A172 (cell line): Measurements from ENCODE around the gene CDH11. TPM values are rescaled to one million over a fixed set of nuclear protein-coding genes. Genes with fewer than 3 reads are reported as not detected.

ENCODE experiments used
- DNase-seq: peaks from one replicate; pipeline ENCODE4 v3.0.0-alpha.2; 2015; ENCODE audit warnings: low spot score
- total RNA-seq: library from RNA; depleted of rRNA; stranded (reverse); fragments of >200 nt; shearing (Covaris generic); gene quantifications from 2 replicates; pipeline ENCODE4 v1.2.3, GENCODE V29; 2014

CDH11 gene
- total RNA-seq, 1 experiment from 2014 or later: 26.9 TPM

DNA sequence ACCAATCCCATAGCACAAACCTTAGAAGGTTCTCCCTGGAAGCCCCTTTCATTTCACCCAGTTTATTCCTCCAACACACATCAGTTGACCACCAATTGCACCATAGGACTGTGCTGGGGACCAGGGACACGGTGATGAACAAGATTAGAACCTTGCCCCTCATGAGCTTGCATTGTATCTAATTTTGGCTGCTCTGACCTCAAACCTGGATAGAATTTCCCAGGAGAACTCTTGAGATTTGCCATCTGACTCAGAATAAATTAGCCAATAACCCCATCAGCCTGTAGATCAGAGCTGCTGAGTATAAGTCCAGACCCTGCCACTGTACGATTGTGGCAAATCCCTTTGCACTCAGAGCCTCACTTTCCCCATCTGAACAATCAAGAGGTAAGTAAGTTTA is 52.1 kb downstream of the CDH11 start:
- no peak for DNase-seq

DNA sequence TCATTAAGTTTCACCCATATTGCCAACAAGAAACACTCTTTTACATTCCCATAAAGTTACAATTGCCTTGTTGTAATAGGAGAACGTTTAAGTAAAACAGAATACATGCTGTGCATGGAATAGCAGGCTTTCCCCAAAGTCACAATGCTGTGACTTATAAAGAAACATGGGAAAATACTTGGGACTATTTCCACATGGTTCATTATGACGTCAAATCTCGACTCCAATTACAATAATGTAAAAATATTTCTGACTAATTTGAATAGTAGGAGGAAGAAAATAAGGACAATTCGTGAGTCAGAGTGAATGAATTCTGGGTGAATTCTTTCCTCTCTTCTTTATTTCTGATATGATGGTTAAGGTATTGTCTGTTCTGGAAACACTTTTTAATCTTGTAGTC is 52.8 kb downstream of the CDH11 start:
- peak; percentile 44 for DNase-seq

DNA sequence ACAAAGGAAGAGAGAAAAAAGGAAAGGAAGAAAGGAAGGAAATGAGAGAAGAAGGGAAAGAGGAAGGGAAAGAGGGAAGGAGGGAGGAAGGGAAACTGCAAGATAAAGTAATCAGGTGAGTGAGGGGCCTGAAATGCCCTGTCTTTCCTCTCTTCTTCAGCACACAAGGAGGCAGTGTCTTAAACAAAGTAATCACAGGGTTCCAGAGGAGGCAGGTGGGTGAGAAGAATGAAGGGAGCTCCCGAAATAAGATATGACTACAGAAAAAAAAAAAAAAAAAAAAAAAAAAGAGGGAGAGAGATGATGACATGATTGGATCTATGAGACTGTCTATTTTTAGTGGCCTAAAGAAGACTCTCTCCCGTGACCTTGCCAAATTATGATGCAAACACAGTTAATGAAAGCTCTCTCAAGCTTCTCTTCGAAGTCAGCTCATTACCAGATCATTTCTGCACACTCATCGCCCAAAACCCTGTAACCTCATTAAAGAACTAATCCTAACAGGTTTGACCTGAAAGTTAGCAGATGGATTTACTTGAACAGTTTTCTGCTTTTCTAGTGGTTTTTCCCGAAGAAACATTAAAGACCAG is 53.6 kb downstream of the CDH11 start:
- DNase-seq: peak; percentile 18

DNA sequence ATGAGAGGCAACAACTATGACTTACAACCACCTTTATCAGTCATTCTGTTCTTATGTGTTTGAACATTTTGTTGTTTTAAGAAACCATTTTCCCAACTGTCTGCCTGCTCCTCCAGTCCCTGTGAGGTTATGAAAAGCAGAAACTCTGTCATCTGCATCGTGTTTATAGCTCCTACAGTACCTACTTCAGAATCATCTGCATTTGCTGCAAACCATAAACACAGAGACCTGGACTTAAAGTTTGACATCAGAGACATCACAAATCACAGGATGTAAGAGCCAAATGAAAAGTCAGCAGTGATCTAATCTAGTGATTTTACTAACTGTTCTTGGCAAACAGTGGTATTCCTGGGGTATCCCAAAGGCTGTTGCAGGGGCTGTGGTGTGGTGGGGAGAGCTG is 55.2 kb downstream of the CDH11 start:
- no peak for DNase-seq

DNA sequence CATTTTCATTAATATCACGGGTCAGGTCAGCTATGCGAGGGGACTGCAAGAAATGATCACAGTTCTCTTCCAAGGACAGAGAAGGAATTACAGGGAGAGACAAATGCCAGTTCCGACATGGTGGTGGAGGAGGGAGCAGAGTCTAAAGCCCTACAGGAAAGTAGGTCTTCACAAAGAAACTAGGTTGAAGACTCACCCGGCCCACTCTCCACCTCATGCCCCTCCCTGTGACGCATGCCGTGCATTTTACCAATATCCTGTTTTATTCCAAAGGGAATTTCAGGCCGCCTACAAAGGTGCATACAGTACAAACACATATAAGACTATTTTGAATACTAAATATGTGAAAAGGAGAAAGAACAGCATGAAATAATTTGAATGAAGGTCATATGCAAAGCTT is 56.8 kb downstream of the CDH11 start:
- DNase-seq: no peak

DNA sequence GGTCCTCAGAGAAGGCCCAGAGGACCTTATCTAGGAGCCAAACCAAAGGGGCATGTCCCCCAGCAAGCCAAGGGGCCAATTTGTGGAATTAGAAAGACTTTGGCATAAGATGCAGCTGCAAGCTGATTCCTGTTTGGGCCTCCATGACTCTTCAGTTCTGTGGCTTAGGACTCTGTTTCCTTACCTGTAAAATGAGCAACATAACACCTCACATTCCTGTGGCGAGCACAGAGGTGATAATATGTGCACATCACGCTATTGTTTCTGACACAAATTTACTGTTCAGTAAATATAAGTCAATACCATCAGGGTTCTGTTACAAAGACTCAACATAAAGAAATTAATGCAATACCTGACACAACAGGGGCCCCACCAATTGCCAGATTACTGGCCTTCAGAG is 57.7 kb downstream of the CDH11 start:
- DNase-seq: no peak

DNA sequence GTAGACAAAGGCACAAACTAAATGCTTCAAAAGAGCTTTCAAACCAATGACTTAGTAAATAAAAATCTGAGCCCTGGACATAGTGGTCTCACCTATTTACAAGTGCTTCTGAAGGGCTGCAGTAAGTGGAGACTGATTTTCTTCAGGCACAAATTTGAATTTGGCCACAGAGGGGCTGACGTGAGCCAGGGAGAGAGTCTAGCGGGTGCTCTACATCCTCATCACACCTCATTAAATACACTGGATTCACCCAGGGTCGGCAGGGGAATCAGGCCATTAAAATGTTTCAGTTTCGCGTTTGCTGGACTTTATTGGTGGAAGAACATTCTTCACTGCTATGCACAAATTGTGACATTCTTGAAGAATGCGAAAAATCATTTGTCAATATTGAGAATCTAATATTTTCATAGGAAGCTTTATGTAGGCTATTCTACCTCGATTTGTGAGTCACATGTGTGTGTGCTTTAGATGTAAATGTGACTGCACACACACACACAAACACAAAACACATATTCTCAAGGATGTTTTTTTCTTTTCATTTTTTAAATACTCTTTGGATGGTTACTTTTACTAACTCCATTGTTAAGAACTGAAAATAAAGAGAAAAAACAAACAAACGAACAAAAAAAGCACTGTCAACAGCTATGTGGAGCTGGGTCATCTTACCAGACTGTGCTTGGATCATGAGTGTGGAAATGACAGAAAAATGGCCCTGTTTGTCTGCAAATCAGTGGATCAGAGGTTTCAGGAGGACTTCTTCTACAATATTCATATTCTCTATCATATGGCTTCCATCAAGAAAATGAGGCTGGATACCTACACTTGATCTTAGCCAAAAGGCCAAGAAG is 58.9 kb downstream of the CDH11 start:
- DNase-seq: no peak

DNA sequence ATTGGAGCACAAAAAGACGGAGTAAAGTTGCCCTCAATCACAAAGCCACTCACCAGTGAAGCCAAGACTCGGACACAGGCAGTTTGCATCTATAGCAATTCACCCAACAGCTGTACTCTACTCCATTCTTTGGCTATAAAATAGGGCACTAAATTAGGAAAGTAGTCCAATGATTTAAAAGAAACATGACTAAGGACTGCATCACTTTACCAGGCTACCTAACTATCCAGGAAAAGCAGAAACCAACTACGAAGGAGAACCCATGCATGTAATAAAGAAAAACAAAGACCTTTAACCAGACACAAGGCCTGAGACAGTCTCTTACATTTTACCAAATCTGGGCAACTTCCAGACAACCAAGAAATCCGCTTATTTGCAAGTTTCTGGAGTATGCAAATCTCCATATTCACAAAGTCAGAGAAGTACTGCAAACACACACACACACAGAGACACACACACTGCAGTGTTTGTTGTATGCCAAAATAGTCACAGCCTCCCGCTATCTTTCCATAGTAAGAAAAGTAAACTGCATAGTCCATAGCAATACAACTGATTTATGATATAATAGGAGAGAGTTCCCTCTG is 59.8 kb downstream of the CDH11 start:
- DNase-seq: no peak

DNA sequence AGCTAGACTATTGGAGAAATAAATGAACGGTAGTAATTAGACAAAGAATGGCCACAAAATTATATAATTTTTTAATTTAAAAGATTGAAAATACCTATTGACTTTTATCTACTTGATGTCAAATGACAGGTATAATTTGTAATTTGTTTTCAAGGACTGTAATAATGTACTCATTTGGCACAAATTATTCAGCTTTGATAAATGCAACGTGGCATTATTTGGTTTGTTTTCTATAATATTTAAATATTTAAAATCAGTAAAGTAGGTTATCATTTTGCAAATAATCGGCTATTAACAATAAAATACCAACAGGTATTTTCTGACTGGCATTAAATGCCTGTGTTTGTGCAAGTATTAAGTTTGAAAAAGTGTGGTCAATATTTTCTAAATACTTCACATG is 60.6 kb downstream of the CDH11 start:
- DNase-seq: no peak

DNA sequence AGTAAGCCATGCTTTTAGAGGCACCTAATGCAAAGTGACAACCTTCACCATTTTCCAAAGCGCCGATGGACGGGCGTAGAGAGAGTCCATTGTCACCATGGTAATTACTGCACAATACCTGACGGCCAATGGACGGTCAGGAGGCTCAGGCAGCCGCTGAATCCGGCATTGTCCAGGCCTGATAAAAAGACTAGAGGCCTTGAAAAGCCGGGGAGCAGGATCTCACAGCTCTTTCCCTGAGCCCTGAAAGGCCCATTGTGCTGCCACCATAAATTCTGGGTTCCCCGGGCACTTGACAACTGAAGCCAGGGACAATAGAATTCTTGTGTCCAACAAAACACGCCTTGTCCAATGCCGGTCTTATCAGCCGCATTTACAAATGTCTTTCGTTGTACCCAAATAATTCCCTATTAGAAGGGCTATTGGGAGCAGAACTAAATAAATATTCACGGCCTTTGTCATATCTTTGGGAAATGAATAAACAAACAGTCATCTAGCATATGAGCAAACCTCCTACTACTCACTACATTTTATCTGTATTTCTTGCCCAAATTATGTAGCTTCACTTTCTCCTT is 62.4 kb downstream of the CDH11 start:
- DNase-seq: no peak

DNA sequence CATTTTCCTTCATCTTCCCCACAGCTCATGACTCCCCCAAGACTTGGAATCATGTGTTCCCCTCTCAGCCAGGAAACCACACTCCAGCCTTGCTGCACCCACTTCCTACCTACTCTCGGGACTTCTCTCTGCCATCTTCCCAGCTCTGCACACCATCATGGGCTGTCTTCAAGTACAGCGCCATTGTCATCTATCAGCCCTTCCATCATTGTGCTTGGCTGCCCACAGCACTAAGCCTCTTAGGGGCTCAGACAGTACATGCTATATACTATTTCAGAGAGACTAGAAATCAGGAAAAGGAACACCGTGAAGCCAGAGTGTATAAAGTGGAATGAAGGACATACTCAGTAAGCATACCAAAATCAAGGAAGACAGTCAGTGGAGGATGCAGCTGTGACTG is 64.7 kb downstream of the CDH11 start:
- DNase-seq: no peak

DNA sequence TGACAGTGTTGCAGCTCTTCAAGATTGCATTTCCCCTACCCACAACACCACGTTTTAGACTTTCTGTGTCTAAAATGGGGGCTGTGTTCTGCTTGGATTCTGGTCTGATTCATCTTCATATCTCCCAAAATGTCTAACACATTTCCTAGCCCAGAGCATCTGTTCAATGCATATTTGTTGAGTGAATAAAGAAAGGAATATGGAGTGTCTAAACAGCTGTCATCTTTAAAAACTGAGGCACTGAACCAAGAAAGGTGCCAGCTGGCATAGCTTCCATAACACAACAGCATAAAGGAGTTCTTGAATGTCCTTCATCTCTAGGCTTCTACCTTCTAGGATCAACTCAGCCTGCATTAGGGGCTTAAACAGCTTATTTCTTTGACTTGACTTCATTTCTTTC is 67.4 kb downstream of the CDH11 start:
- DNase-seq: no peak

DNA sequence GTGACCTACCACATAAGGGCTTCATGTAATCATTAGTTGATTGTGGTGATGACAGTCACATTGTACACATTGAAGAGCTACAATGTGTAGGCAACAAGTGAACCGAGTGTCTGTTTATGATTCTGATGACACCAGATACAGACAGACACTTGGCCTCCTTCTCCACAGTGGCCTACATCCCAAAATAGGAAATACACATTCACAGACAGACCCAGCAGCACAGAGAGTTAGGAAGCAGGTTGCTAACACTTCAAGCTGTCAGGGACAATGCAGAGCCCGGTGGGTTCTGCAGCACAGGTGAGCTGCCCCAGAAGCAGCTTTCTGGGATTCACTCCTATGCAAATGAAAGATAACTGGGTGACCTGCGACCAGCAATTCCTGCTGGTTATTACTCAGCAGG is 72.2 kb downstream of the CDH11 start:
- no peak for DNase-seq

DNA sequence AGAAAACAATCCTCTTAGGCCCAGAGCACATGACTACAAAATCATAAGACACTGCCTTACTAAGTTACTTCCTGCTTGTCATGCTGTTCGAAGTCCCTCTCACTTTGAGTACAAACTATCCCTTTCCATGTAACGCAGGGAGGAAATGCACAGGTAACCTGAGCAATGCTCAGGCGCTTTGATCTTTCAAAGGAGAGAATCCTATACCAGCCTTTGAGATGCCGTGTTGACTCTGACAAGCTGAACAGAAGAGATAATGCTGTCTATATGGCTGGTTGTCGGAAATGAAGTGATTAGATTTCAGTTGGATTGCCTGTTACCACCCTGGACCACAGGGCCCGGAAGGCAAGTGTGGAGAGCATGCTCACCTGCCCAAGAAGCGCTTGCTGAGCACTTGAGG is 75.9 kb downstream of the CDH11 start:
- DNase-seq: no peak

DNA sequence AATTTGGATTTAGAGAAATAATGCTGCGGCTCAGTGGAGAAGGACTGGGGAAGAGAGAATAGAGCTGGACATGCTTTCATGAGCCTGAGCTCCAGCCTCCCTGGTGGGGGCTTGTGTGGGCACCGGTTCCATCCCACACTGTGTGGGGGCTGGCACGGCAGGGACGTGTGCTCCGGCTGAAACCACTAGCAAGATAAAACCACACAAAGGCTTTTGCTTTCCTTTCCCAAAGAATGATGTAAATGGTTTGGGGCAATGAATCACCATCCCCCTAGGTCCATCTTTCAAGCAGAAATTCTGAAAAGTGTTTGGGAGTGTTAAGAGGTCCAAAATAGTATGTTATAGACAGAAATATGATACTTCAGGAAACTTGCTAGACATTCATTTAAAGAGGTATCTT is 77.0 kb downstream of the CDH11 start:
- no peak for DNase-seq

DNA sequence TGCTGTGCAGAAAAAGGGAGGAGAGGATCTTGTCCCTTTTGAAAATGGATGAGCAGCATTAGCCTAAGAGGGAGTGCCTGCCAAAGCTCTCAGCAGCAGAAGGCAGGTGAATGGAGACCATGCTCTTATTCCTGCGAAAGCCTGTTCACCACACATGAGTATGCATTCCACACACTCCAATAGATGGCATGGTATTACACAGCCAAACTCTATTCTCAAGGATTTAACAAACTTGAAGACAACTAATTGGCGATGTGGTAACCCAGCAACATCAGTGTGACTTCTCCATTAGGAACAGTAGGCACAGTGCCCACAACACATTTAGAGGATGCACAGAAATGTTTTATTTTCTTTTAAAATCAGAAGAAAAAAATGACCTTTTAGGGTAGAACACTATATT is 77.8 kb downstream of the CDH11 start:
- DNase-seq: no peak

DNA sequence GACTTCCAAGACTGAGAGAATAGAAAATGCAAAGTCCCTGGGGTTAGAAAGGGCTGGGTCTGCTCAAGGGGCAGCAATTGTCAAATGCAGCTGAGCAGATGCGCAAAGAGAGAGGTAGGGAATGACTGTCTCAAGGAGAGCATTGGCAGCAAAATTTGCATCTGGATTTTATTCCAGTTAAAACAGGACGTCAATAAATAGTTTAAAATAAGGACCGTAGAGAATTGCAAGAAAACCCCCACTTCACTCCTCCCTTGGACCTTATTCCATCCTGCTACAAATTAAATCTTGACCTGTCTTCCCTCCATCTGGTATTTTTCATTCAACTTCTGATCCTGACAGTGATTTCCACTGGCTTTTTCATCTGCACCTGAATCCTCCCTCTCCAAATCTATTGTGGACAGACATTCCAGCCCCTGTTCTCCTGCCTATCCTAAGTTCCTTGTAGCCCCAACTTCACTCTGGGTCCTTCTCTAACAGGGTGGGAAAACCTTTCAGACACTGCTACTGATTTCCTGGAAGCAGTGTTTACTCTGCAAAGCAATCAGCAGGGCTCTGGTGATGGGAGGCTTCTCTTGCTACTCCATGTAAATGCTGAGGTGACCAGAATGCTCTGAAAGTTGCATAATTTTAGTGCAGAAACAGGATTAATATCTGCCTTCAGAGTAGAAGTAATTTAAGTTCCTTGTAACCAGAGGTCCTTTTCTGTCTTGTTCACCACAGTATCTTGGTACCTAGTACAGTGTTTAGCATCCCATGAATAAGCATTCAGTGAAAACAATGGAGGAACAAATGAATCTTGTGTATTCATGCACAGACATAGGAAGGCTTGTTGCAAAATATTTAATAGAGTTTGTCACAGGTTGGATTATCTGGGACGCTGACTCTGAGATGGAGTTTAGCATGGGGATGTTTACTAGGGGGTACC is 79.2 kb downstream of the CDH11 start:
- DNase-seq: no peak

DNA sequence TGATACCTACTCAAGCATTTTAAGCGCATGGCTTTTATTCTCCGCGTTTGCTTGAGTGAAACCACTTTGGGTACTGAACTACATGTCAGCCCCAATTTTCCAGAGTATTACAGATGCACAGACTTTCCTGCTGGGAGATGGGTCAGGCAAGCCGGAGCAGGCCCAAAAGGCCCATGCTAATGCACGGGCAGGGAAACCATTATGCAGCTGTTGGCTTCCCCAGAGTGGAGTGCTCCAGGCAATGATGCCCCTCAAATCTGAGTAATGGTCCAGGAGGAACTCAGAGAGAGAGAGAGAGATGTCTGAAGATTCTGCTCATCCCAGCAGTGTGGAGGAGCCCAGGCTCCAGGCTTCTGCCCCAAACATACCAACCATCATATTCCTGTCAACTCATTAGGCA is 80.2 kb downstream of the CDH11 start:
- no peak for DNase-seq

DNA sequence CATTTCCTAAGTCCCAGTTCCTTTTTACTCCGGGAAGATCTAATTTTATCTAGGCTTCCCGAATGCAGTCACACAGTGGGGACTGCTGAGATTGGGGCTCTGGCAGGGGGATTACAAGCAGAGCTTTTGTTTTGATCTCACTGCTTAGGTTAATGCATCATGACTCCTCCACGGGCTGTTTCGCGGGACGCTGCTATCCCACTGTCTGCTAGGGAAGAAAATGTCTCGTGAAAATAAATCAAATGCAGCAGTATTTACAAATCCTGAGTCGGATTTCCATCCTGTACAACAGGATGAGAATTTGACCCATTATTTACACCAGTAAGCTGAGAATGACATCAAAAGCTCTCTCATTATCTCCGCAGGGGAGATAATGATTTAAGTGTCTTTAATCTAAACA is 83.8 kb downstream of the CDH11 start:
- DNase-seq: no peak

DNA sequence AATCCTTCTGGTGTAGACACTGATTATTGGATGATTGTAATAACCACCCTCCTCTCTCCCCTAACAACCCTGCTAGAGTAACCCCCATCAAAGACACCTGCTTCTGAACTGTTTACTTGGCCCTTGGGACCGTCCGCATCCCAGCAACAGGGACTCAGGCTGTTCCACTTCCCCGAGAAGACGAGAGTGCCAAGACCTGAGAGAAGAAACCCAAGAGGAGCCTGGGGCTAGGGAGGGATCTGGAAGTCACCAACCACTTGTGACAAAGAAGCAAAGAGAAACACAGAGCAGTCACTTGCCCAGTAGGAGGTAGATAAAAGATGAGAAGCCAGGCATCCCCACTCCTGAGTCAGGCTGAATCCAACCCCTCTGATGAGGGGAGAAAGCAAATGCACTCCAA is 84.3 kb downstream of the CDH11 start:
- DNase-seq: no peak

DNA sequence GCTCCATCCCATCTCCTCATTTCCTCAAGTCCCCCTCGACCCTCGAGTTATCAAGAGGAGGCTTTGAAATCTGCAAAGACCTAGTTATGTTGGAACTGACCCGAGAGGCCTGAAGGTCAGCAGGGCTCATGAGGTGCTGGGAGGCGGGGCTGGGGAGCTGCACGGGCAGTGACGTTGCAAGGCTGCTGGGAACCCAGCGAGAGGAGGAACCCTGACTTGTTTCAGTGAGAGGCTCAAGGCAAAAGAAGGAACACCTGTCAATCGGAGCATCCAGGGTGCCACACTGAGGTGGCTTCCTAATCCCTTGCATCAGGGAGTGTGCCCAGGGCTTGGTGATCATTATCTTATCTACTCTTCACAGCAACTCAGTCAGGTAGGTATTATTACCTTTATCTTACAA is 86.9 kb downstream of the CDH11 start:
- no peak for DNase-seq

DNA sequence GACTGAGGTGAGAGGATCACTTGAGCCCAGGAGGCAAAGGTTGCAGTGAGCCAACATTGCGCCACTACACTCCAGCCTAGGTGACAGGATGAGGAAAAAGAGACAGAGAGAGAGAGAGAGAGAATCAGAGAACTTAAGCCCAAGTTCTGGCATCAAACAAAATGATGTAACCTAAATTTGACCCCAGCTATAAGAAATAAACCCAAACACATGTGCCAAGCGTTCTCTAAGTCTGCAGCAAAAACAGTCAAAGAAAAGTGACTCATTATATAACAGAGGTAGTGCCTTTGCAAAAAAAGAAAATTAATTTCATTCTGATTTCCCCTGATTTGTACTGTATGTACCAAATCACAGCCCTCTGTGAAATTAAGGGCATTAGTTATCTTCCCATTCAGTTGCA is 89.5 kb downstream of the CDH11 start:
- no peak for DNase-seq
